Nephron progenitor cell (in vitro differentiated cells): ENCODE measurements around the gene EFHD1.
"Not testable (repeated sequence)": the region's sequence is repeated elsewhere in the genome, so short reads cannot be mapped to it uniquely, and the experiment has no call there.

Source experiments
- DNase-seq: peaks from one replicate; pipeline ENCODE4 v3.0.0; 2021
- H3K27ac Mint-ChIP-seq: 2 replicates; pipeline ENCODE4 v1.8.0; 2021; ENCODE audit warnings: mild to moderate bottlenecking, moderate library complexity, mixed read lengths
- H3K27me3 Mint-ChIP-seq: 2 replicates; pipeline ENCODE4 v1.8.0; 2021; ENCODE audit warnings: mild to moderate bottlenecking, low read depth, mixed read lengths; ENCODE audit not compliant: poor library complexity
- H3K36me3 Mint-ChIP-seq: 2 replicates; pipeline ENCODE4 v1.8.0; 2021; ENCODE audit warnings: low read depth, mixed read lengths
- H3K4me1 Mint-ChIP-seq: 2 replicates; pipeline ENCODE4 v1.8.0; 2021; ENCODE audit warnings: mixed read lengths
- H3K4me3 Mint-ChIP-seq: 2 replicates; pipeline ENCODE4 v1.8.0; 2021; ENCODE audit warnings: mild to moderate bottlenecking, moderate library complexity, mixed read lengths
- H3K9me3 Mint-ChIP-seq: 2 replicates; pipeline ENCODE4 v1.8.0; 2021; ENCODE audit warnings: mild to moderate bottlenecking, moderate library complexity, mixed read lengths
- TF ChIP-seq, protein P1 (sequence below): fragments of 200-600 bp; sonication (generic); IDR thresholded peaks from 2 replicates; pipeline ENCODE4 v1.5.0; 2021; ENCODE audit warnings: antibody characterized with exemption

The EFHD1 gene

GRCh38 chr2:232674491-232674890, 41.1 kb downstream of the EFHD1 start:
- no peak overlapping the region for H3K4me3 Mint-ChIP-seq
- TF ChIP-seq, protein P1, sequence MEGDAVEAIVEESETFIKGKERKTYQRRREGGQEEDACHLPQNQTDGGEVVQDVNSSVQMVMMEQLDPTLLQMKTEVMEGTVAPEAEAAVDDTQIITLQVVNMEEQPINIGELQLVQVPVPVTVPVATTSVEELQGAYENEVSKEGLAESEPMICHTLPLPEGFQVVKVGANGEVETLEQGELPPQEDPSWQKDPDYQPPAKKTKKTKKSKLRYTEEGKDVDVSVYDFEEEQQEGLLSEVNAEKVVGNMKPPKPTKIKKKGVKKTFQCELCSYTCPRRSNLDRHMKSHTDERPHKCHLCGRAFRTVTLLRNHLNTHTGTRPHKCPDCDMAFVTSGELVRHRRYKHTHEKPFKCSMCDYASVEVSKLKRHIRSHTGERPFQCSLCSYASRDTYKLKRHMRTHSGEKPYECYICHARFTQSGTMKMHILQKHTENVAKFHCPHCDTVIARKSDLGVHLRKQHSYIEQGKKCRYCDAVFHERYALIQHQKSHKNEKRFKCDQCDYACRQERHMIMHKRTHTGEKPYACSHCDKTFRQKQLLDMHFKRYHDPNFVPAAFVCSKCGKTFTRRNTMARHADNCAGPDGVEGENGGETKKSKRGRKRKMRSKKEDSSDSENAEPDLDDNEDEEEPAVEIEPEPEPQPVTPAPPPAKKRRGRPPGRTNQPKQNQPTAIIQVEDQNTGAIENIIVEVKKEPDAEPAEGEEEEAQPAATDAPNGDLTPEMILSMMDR: no peak

DNA sequence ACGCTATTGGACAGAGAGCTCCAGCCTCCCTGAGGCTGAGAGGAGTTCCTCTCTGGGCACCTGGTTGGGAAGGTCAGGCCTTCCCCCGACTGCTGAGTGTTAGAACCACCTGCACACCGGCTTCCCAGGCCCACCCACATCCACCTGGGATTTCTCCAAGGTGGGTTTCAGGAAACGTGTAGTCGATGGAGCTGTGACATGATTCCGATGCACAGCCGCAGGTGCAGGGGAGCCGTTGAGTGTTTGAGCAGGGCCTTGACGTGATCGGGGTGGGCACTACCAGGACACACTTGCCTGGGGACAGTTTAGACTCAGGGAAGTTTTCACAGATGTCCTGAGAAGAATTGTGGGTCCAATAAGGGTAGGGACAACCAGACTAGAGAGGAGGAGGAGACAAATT, 42.0 kb downstream of the EFHD1 start:
- peaks cover 34% of the 10 kb centered on the region for H3K36me3 Mint-ChIP-seq
- DNase-seq: no peak
- H3K9me3 Mint-ChIP-seq: no peaks in the 10 kb centered on the region
- H3K4me3 Mint-ChIP-seq: no peak overlapping the region
- TF ChIP-seq, protein P1: no peak
- H3K4me1 Mint-ChIP-seq: no peaks in the 10 kb centered on the region
- H3K27ac Mint-ChIP-seq: no peak overlapping the region
- H3K27me3 Mint-ChIP-seq: peaks cover 7% of the 10 kb centered on the region

More at GRCh38 chr2:232674491-232674890, 41.1 kb downstream of the EFHD1 start:
- no peaks in the 10 kb centered on the region for H3K4me1 Mint-ChIP-seq
- H3K27me3 Mint-ChIP-seq: peaks cover 10% of the 10 kb centered on the region
- H3K36me3 Mint-ChIP-seq: peaks cover 34% of the 10 kb centered on the region
- no peak overlapping the region for H3K27ac Mint-ChIP-seq
- DNase-seq: no peak
- H3K9me3 Mint-ChIP-seq: no peaks in the 10 kb centered on the region

GRCh38 chr2:232680006-232680405, 46.6 kb downstream of the EFHD1 start:
- H3K27me3 Mint-ChIP-seq: peaks cover 19% of the 10 kb centered on the region
- H3K4me1 Mint-ChIP-seq: no peaks in the 10 kb centered on the region
- no peak overlapping the region for H3K27ac Mint-ChIP-seq
- DNase-seq: no peak
- no peaks in the 10 kb centered on the region for H3K9me3 Mint-ChIP-seq
- peaks cover 29% of the 10 kb centered on the region for H3K36me3 Mint-ChIP-seq
- no peak overlapping the region for H3K4me3 Mint-ChIP-seq
- TF ChIP-seq, protein P1: no peak

DNA sequence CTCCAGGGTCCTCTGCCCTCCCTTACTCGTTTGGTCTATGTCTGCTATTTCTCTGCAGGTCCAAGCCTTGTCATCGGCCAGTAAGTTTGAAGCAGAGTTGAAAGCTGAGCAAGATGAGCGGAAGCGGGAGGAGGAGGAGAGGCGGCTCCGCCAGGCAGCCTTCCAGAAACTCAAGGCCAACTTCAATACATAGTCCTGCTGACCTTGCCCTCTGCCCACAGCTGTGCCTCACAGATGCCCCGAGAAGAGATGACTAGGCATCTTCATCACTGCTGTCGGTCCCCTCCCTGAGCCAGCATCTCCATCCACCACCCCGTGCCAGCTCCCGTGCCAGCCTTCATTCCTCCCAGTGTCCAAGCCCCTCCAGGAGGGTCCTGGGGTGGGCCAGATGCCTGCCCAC, 48.1 kb downstream of the EFHD1 start:
- H3K9me3 Mint-ChIP-seq: no peaks in the 10 kb centered on the region
- no peak overlapping the region for H3K27ac Mint-ChIP-seq
- H3K4me1 Mint-ChIP-seq: no peaks in the 10 kb centered on the region
- no peak for DNase-seq
- H3K4me3 Mint-ChIP-seq: no peak overlapping the region
- peaks cover 21% of the 10 kb centered on the region for H3K36me3 Mint-ChIP-seq
- H3K27me3 Mint-ChIP-seq: peaks cover 19% of the 10 kb centered on the region
- TF ChIP-seq, protein P1: no peak

- Mint-ChIP-seq H3K9me3 (no peaks in the 10 kb centered on the region), H3K4me3 (no peak overlapping the region), H3K4me1 (no peaks in the 10 kb centered on the region), H3K27ac (no peak overlapping the region), H3K27me3 (peaks cover 15% of the 10 kb centered on the region), H3K36me3 (peaks cover 13% of the 10 kb centered on the region)
- TF ChIP-seq, protein P1: no peak
- DNase-seq: no peak
These were observed 50.0 kb downstream of the EFHD1 start for GRCh38 chr2:232683368-232683767.

DNA sequence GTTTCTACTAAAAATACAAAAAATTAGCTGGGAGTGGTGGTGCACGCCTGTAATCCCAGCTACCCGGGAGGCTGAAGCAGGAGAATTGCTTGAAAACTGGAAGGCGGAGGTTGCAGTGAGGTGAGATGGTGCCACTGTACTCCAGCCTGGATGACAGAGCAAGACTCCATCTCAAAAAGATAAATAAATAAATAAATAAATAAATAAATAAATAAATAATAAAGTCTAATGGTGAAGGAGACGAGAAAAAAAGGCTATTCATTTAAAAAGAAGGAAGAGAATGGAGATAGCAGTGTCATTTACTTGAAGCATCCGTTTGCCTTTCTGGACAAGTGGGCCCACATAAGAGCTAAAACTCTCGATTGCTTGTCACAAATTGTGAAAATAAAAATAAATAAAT, 52.0 kb downstream of the EFHD1 start:
- H3K4me1 Mint-ChIP-seq, DNase-seq, H3K9me3 Mint-ChIP-seq, H3K4me3 Mint-ChIP-seq, H3K27ac Mint-ChIP-seq, H3K36me3 Mint-ChIP-seq: not testable (repeated sequence)
- peaks cover 15% of the 10 kb centered on the region for H3K27me3 Mint-ChIP-seq
